Panc1 (cell line): Measurements from ENCODE around the gene INSYN2B.

Experiments used
- CTCF ChIP-seq: fragments of 450-650 bp; IDR thresholded peaks from 2 replicates; pipeline ENCODE4 v1.5.1; 2017; ENCODE audit warnings: mild to moderate bottlenecking
- POLR2AphosphoS5 ChIP-seq: IDR thresholded peaks from 2 replicates; pipeline ENCODE4 v1.6.1; 2012; ENCODE audit warnings: mild to moderate bottlenecking, low read depth, low read length, moderate library complexity
- REST ChIP-seq, 2 experiments: IDR thresholded peaks; 2 replicates each; pipeline ENCODE4 v1.6.1; 2011 to 2012; ENCODE audit warnings: low read depth in 2 of 2, control low read depth in 1 of 2, low read length in 1 of 2, mild to moderate bottlenecking in 1 of 2, moderate library complexity in 1 of 2; ENCODE audit not compliant: insufficient read depth in 1 of 2
- SIN3A ChIP-seq: IDR thresholded peaks from 2 replicates; pipeline ENCODE4 v1.6.1; 2012; ENCODE audit warnings: low read depth, mild to moderate bottlenecking, low read length, moderate library complexity, borderline replicate concordance; ENCODE audit not compliant: insufficient read depth
- TCF7L2 ChIP-seq: IDR thresholded peaks from 2 replicates; pipeline ENCODE4 v1.6.1; 2011; ENCODE audit warnings: mild to moderate bottlenecking, low read depth, low read length, inconsistent platforms

GRCh38 chr5:169920474-169920873, 59.8 kb downstream of the INSYN2B start:
- no peak for TF ChIP-seq CTCF
- no peak for TF ChIP-seq POLR2AphosphoS5
- TF ChIP-seq SIN3A, result no peak
- TF ChIP-seq REST (IDR thresholded peaks at IDR 0.05; ENCODE audit: insufficient read depth in 1 of 2, low read depth in 2 of 2, low read length in 1 of 2), result no peak
- no peak for TF ChIP-seq TCF7L2
